ENCODE results near the gene TRIM43B. TPM values are rescaled to one million over a fixed set of nuclear protein-coding genes. Genes with fewer than 3 reads are reported as not detected.
"Not testable (repeated sequence)": the region's sequence is repeated elsewhere in the genome, so short reads cannot be mapped to it uniquely, and the experiment has no call there.

The TRIM43B gene
- total and polyA plus RNA-seq, 4 donors, result not detected

DNA sequence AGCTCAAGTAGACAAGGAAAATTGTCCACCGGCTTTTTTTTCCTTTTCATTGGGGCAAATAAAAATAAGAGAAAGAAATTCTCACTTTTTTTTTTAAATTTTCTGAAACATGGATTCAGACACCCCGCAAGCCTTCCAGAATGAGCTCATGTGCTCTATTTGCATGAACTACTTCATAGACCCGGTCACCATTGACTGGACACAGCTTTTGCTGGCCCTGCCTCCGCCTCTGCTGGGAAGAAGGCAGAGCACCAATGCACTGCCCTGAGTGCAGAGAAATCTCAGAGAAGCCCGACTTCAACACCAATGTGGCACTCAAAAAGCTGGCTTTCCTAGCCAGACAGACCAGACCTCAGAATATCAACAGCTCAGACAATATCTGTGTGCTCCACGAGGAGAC lies 30.2 kb upstream of the TRIM43B start:
- H3K27me3 ChIP-seq (ENCODE audit: control insufficient read depth in 4 of 4, insufficient read depth in 4 of 4, low read length in 3 of 4), result no peaks in the 10 kb centered on the region
- H3K9ac ChIP-seq (ENCODE audit: low read depth in 1 of 2, low read length in 2 of 2), result no peak overlapping the region
- H3K27ac ChIP-seq (ENCODE audit: low read depth in 1 of 2, low read length in 2 of 2), result no peak overlapping the region
- no peak overlapping the region for H3K4me3 ChIP-seq (ENCODE audit: low read depth in 1 of 3, low read length in 3 of 3)
- H3K36me3 ChIP-seq (ENCODE audit: control insufficient read depth in 4 of 4, insufficient read depth in 3 of 4, low read depth in 1 of 4, low read length in 3 of 4), result no peaks in the 10 kb centered on the region
- no peaks in the 10 kb centered on the region for H3K4me1 ChIP-seq (ENCODE audit: control insufficient read depth in 4 of 4, insufficient read depth in 4 of 4, low read length in 3 of 4)
- WGBS, result 74% methylated on average over 6 of the region's 6 CpGs
- DNase-seq (ENCODE audit: low spot score), result no peak
- no peaks in the 10 kb centered on the region for H3K9me3 ChIP-seq (ENCODE audit: control insufficient read depth in 4 of 4, low read length in 3 of 4)
- TF ChIP-seq REST (IDR thresholded peaks at IDR 0.05) (no peak), TAF1 (conservative IDR thresholded peaks at IDR 0.05) (no peak)

GRCh38 chr2:95514226-95514625 lies 29.7 kb upstream of the TRIM43B start:
- DNase-seq (ENCODE audit: low spot score); H3K4me1 ChIP-seq (ENCODE audit: control insufficient read depth in 4 of 4, insufficient read depth in 4 of 4, low read length in 3 of 4); H3K4me3 ChIP-seq (ENCODE audit: low read depth in 1 of 3, low read length in 3 of 3); H3K27me3 ChIP-seq (ENCODE audit: control insufficient read depth in 4 of 4, insufficient read depth in 4 of 4, low read length in 3 of 4); H3K27ac ChIP-seq (ENCODE audit: low read depth in 1 of 2, low read length in 2 of 2); H3K36me3 ChIP-seq (ENCODE audit: control insufficient read depth in 4 of 4, insufficient read depth in 3 of 4, low read depth in 1 of 4, low read length in 3 of 4); H3K9ac ChIP-seq (ENCODE audit: low read depth in 1 of 2, low read length in 2 of 2); H3K9me3 ChIP-seq (ENCODE audit: control insufficient read depth in 4 of 4, low read length in 3 of 4): not testable (repeated sequence)
- WGBS, result 85% methylated on average over 8 of the region's 8 CpGs

DNA sequence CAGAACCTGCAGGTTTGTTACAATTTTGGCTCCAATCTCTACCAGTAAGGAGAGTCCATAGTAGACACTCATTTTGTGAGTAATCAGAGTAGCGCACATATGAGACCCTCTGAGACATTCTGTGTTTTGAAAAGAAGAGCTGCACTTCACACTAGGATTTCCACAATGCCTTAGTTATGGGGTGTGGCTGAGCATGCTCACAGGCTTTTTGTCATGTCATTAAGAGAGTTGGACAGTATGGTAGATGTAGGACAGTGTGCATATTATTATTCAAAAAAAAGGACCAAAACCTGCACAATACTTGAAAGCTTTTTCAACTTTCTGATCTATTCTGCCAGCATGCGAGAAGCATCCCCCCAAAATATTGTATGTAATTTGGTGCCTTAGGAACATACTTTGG lies 24.9 kb upstream of the TRIM43B start:
- no peak for TF ChIP-seq SP1 (IDR thresholded peaks at IDR 0.05)
- Histone ChIP-seq H3K27me3 (ENCODE audit: control insufficient read depth in 4 of 4, insufficient read depth in 4 of 4, low read length in 3 of 4) (no peaks in the 10 kb centered on the region), H3K9ac (ENCODE audit: low read depth in 1 of 2, low read length in 2 of 2) (no peak overlapping the region), H3K9me3 (ENCODE audit: control insufficient read depth in 4 of 4, low read length in 3 of 4) (no peaks in the 10 kb centered on the region), H3K4me3 (ENCODE audit: low read depth in 1 of 3, low read length in 3 of 3) (no peak overlapping the region), H3K36me3 (ENCODE audit: control insufficient read depth in 4 of 4, insufficient read depth in 3 of 4, low read depth in 1 of 4, low read length in 3 of 4) (no peaks in the 10 kb centered on the region), H3K4me1 (ENCODE audit: control insufficient read depth in 4 of 4, insufficient read depth in 4 of 4, low read length in 3 of 4) (no peaks in the 10 kb centered on the region), H3K27ac (ENCODE audit: low read depth in 1 of 2, low read length in 2 of 2) (no peak overlapping the region)
- DNase-seq (ENCODE audit: low spot score), result no peak
- WGBS, result 97% methylated on average over 2 of the region's 2 CpGs

DNA sequence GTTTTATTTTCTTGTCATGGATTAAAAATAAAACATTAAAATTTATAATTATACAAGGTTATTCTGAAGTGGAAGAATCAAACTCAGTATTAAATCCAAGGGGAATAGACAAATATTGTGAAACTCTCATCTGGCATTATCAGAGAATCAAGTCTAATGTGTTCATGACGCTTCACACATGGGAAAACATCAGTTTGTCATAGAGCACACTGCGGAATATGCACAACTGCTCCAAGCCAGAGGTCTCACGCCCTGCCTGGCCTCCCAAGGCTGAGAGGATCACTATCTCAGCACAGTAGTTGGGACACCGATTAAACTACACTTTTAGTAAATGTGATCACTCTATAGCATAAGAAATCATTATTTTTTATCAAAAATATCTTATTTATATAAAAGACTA lies 20.7 kb upstream of the TRIM43B start:
- H3K27ac ChIP-seq (ENCODE audit: low read depth in 1 of 2, low read length in 2 of 2), result no peak overlapping the region
- no peak overlapping the region for H3K4me3 ChIP-seq (ENCODE audit: low read depth in 1 of 3, low read length in 3 of 3)
- no peaks in the 10 kb centered on the region for H3K9me3 ChIP-seq (ENCODE audit: control insufficient read depth in 4 of 4, low read length in 3 of 4)
- H3K27me3 ChIP-seq (ENCODE audit: control insufficient read depth in 4 of 4, insufficient read depth in 4 of 4, low read length in 3 of 4), result no peaks in the 10 kb centered on the region
- no peaks in the 10 kb centered on the region for H3K36me3 ChIP-seq (ENCODE audit: control insufficient read depth in 4 of 4, insufficient read depth in 3 of 4, low read depth in 1 of 4, low read length in 3 of 4)
- no peak for DNase-seq (ENCODE audit: low spot score)
- H3K9ac ChIP-seq (ENCODE audit: low read depth in 1 of 2, low read length in 2 of 2), result no peak overlapping the region
- WGBS, result 86% methylated on average over 4 of the region's 4 CpGs
- no peaks in the 10 kb centered on the region for H3K4me1 ChIP-seq (ENCODE audit: control insufficient read depth in 4 of 4, insufficient read depth in 4 of 4, low read length in 3 of 4)
- TF ChIP-seq FOXA2 (IDR thresholded peaks at IDR 0.05) (no peak), HNF4G (IDR thresholded peaks at IDR 0.05) (no peak), TAF1 (conservative IDR thresholded peaks at IDR 0.05) (no peak), HNF4A (conservative IDR thresholded peaks at IDR 0.05) (no peak), JUND (IDR thresholded peaks at IDR 0.05) (no peak), RXRA (IDR thresholded peaks at IDR 0.05) (no peak), NR2F2 (IDR thresholded peaks at IDR 0.05) (no peak), YY1 (IDR thresholded peaks at IDR 0.05) (no peak), EGR1 (IDR thresholded peaks at IDR 0.05; ENCODE audit: low read depth in 2 of 2) (no peak), FOXA1 (IDR thresholded peaks at IDR 0.05) (no peak), GABPA (IDR thresholded peaks at IDR 0.05 in 1 of 2, conservative IDR thresholded peaks at IDR 0.05 in 1 of 2) (no peak), RAD21 (IDR thresholded peaks at IDR 0.05) (no peak)
- TF ChIP-seq, protein P1, sequence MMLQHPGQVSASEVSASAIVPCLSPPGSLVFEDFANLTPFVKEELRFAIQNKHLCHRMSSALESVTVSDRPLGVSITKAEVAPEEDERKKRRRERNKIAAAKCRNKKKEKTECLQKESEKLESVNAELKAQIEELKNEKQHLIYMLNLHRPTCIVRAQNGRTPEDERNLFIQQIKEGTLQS (IDR thresholded peaks at IDR 0.05), result no peak
- TF ChIP-seq, protein P2, sequence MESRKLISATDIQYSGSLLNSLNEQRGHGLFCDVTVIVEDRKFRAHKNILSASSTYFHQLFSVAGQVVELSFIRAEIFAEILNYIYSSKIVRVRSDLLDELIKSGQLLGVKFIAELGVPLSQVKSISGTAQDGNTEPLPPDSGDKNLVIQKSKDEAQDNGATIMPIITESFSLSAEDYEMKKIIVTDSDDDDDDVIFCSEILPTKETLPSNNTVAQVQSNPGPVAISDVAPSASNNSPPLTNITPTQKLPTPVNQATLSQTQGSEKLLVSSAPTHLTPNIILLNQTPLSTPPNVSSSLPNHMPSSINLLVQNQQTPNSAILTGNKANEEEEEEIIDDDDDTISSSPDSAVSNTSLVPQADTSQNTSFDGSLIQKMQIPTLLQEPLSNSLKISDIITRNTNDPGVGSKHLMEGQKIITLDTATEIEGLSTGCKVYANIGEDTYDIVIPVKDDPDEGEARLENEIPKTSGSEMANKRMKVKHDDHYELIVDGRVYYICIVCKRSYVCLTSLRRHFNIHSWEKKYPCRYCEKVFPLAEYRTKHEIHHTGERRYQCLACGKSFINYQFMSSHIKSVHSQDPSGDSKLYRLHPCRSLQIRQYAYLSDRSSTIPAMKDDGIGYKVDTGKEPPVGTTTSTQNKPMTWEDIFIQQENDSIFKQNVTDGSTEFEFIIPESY (IDR thresholded peaks at IDR 0.05), result no peak

All from liver (tissue), 9 donors.